Upper lobe of left lung (tissue), 6 donors: ENCODE data around the gene ARGLU1. TPM values are rescaled to one million over a fixed set of nuclear protein-coding genes. Genes with fewer than 3 reads are reported as not detected.

ENCODE experiments used
- ATAC-seq, 2 donors: fragments of 200-7000 bp; cut with Tn5 transposase; one replicate each; pipeline ENCODE4 v1.9.1; 2022; ENCODE audit warnings: mild to moderate bottlenecking in 2 of 2, moderate library complexity in 2 of 2; ENCODE audit not compliant: low FRiP score in 2 of 2
- DNase-seq, 2 donors: peaks; one replicate each; pipeline ENCODE4 v3.0.0-alpha.2; 2019 to 2020
- H3K27ac ChIP-seq, 4 donors: fragments of 200-600 bp; sonication (generic); one replicate each; pipeline ENCODE4 v1.5.1; 2016 to 2019
- H3K27me3 ChIP-seq, 4 donors: fragments of 200-600 bp; sonication (generic); one replicate each; pipeline ENCODE4 v1.5.1; 2017 to 2019
- H3K36me3 ChIP-seq, 4 donors: fragments of 200-600 bp; sonication (generic); one replicate each; pipeline ENCODE4 v1.5.1; 2016 to 2019
- H3K4me1 ChIP-seq, 4 donors: fragments of 200-600 bp; sonication (generic); one replicate each; pipeline ENCODE4 v1.5.1; 2018 to 2019
- H3K4me3 ChIP-seq, 4 donors: fragments of 200-600 bp; sonication (generic); one replicate each; pipeline ENCODE4 v1.5.1; 2017 to 2019; ENCODE audit warnings: mild to moderate bottlenecking in 2 of 4, moderate library complexity in 1 of 4
- H3K9me3 ChIP-seq, 4 donors: fragments of 200-600 bp; sonication (generic); one replicate each; pipeline ENCODE4 v1.5.1; 2018 to 2019
- CTCF ChIP-seq, 6 experiments: fragments of 450-650 bp in 4 of 6; fragments of 200-600 bp in 2 of 6; sonication (generic) in 2 of 6; IDR thresholded peaks; one replicate each; pipeline ENCODE4 v1.5.1; 2016 to 2019; ENCODE audit warnings: antibody characterized with exemption in 6 of 6
- EP300 ChIP-seq, 4 donors: sonication (generic); formaldehyde crosslinking; IDR thresholded peaks; one replicate each; pipeline ENCODE4 v1.5.1; 2017; ENCODE audit warnings: antibody characterized with exemption in 4 of 4, control low read depth in 2 of 4
- POLR2A ChIP-seq, 4 donors: fragments of 450-650 bp; IDR thresholded peaks; one replicate each; pipeline ENCODE4 v1.5.1; 2016 to 2017; ENCODE audit warnings: antibody characterized with exemption in 4 of 4, mild to moderate bottlenecking in 2 of 4
- POLR2AphosphoS5 ChIP-seq, 2 donors: sonication (generic); formaldehyde crosslinking; IDR thresholded peaks; one replicate each; pipeline ENCODE4 v1.5.1; 2017; ENCODE audit warnings: antibody characterized with exemption in 2 of 2
- WGBS, 2 donors: methylation state at CpG; one replicate each; pipeline ENCODE4 v1.1.5; 2017 to 2018; 5-methylcytosine and 5-hydroxymethylcytosine counted together
- total RNA-seq, 6 donors: library from RNA; depleted of rRNA in 4 of 6; stranded (reverse); fragments of >200 nt in 4 of 6; gene quantifications; one replicate each; pipeline versions ENCODE4 v1.1.0 to v1.2.1, GENCODE V29; 2016 to 2021
- donor health status: DM: no; HTN: no; CAD: no; lungs with moderate emphysema.
- donor health status: DM: no; HTN: yes; CAD: no; lungs with severe emphysema.

ARGLU1 gene
- total RNA-seq, 6 donors from 2014 or later: 73.6 to 411 (median 121) TPM

GRCh38 chr13:106589716-106590115 lies 21.8 kb upstream of the ARGLU1 start:
- TF ChIP-seq CTCF (IDR thresholded peaks at IDR 0.05): no peak
- H3K36me3 ChIP-seq: no peaks in the 10 kb centered on the region
- no peak for DNase-seq
- WGBS, 2 donors: 72 to 77% methylated on average over 5 of the region's 5 CpGs
- peaks cover 0 to 11% (median 10%) of the 10 kb centered on the region in 4 donors for H3K9me3 ChIP-seq
- H3K4me3 ChIP-seq: no peak overlapping the region
- no peak for ATAC-seq
- H3K27me3 ChIP-seq: no peaks in the 10 kb centered on the region
- peaks cover 0 to 11% (median 4%) of the 10 kb centered on the region in 4 donors for H3K4me1 ChIP-seq
- no peak overlapping the region for H3K27ac ChIP-seq

GRCh38 chr13:106588367-106588766 lies 20.4 kb upstream of the ARGLU1 start:
- H3K9me3 ChIP-seq: peaks cover 0 to 11% (median 10%) of the 10 kb centered on the region in 4 donors
- WGBS, 2 donors: 45 to 63% methylated on average over 4 of the region's 4 CpGs

GRCh38 chr13:106587787-106588186 lies 19.9 kb upstream of the ARGLU1 start:
- Histone ChIP-seq H3K4me3 (no peak overlapping the region), H3K36me3 (no peaks in the 10 kb centered on the region), H3K27ac (peak overlapping the region in 2 of 4 donors; percentile 15 to 18), H3K4me1 (peaks cover 0 to 11% (median 4%) of the 10 kb centered on the region in 4 donors), H3K27me3 (no peaks in the 10 kb centered on the region), H3K9me3 (peaks cover 0 to 11% (median 10%) of the 10 kb centered on the region in 4 donors)
- ATAC-seq: no peak
- WGBS, 2 donors: 71 to 72% methylated on average over 3 of the region's 3 CpGs
- TF ChIP-seq POLR2AphosphoS5 (IDR thresholded peaks at IDR 0.05) (no peak), POLR2A (IDR thresholded peaks at IDR 0.05) (no peak), CTCF (IDR thresholded peaks at IDR 0.05) (no peak), EP300 (IDR thresholded peaks at IDR 0.05) (no peak)
- no peak for DNase-seq

More at GRCh38 chr13:106588367-106588766, 20.4 kb upstream of the ARGLU1 start:
- no peak for ATAC-seq
- Histone ChIP-seq H3K27ac (peak overlapping the region in 2 of 4 donors; percentile 17 to 55), H3K4me3 (no peak overlapping the region), H3K27me3 (no peaks in the 10 kb centered on the region), H3K4me1 (peaks cover 0 to 11% (median 4%) of the 10 kb centered on the region in 4 donors), H3K36me3 (no peaks in the 10 kb centered on the region)
- no peak for DNase-seq
- TF ChIP-seq POLR2AphosphoS5 (IDR thresholded peaks at IDR 0.05) (no peak), POLR2A (IDR thresholded peaks at IDR 0.05) (no peak), EP300 (IDR thresholded peaks at IDR 0.05) (no peak), CTCF (IDR thresholded peaks at IDR 0.05) (no peak)

- TF ChIP-seq EP300 (IDR thresholded peaks at IDR 0.05) (no peak), POLR2A (IDR thresholded peaks at IDR 0.05) (no peak), POLR2AphosphoS5 (IDR thresholded peaks at IDR 0.05) (no peak), CTCF (IDR thresholded peaks at IDR 0.05) (no peak)
- no peaks in the 10 kb centered on the region for H3K27me3 ChIP-seq
- peak overlapping the region in 1 of 4 donors; percentile 44 for H3K27ac ChIP-seq
- H3K9me3 ChIP-seq: peaks cover 0 to 11% (median 10%) of the 10 kb centered on the region in 4 donors
- peaks cover 0 to 11% (median 4%) of the 10 kb centered on the region in 4 donors for H3K4me1 ChIP-seq
- 67 to 70% methylated on average over 4 of the region's 4 CpGs for WGBS, 2 donors
- H3K36me3 ChIP-seq: no peaks in the 10 kb centered on the region
- no peak overlapping the region for H3K4me3 ChIP-seq
- no peak for DNase-seq
- no peak for ATAC-seq
Observed at GRCh38 chr13:106586648-106587166, 18.8 kb upstream of the ARGLU1 start.

- WGBS, 2 donors: 68 to 83% methylated on average over 4 of the region's 4 CpGs
- DNase-seq: peak in 1 of 2 donors; percentile 26
- H3K27me3 ChIP-seq: no peaks in the 10 kb centered on the region
- no peak overlapping the region for H3K27ac ChIP-seq
- TF ChIP-seq POLR2AphosphoS5 (IDR thresholded peaks at IDR 0.05) (no peak), CTCF (IDR thresholded peaks at IDR 0.05) (no peak), POLR2A (IDR thresholded peaks at IDR 0.05) (no peak), EP300 (IDR thresholded peaks at IDR 0.05) (peak in 1 of 4 donors; percentile 8)
- peaks cover 0 to 9% (median 8%) of the 10 kb centered on the region in 4 donors for H3K9me3 ChIP-seq
- H3K4me3 ChIP-seq: no peak overlapping the region
- ATAC-seq: peak; percentile 32 to 50
- H3K4me1 ChIP-seq: peaks cover 0 to 5% (median 0%) of the 10 kb centered on the region in 4 donors
- no peaks in the 10 kb centered on the region for H3K36me3 ChIP-seq
Observed at GRCh38 chr13:106581225-106581624, 13.3 kb upstream of the ARGLU1 start.
